HG03460 (cell line): ENCODE data around the gene ING3.

Experiments
- ATAC-seq: cut with Tn5 transposase; IDR thresholded peaks from one replicate; pipeline ENCODE4 v1.9.1; 2021; ENCODE audit not compliant: unreplicated experiment

Gene ING3, protein sequence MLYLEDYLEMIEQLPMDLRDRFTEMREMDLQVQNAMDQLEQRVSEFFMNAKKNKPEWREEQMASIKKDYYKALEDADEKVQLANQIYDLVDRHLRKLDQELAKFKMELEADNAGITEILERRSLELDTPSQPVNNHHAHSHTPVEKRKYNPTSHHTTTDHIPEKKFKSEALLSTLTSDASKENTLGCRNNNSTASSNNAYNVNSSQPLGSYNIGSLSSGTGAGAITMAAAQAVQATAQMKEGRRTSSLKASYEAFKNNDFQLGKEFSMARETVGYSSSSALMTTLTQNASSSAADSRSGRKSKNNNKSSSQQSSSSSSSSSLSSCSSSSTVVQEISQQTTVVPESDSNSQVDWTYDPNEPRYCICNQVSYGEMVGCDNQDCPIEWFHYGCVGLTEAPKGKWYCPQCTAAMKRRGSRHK

DNA sequence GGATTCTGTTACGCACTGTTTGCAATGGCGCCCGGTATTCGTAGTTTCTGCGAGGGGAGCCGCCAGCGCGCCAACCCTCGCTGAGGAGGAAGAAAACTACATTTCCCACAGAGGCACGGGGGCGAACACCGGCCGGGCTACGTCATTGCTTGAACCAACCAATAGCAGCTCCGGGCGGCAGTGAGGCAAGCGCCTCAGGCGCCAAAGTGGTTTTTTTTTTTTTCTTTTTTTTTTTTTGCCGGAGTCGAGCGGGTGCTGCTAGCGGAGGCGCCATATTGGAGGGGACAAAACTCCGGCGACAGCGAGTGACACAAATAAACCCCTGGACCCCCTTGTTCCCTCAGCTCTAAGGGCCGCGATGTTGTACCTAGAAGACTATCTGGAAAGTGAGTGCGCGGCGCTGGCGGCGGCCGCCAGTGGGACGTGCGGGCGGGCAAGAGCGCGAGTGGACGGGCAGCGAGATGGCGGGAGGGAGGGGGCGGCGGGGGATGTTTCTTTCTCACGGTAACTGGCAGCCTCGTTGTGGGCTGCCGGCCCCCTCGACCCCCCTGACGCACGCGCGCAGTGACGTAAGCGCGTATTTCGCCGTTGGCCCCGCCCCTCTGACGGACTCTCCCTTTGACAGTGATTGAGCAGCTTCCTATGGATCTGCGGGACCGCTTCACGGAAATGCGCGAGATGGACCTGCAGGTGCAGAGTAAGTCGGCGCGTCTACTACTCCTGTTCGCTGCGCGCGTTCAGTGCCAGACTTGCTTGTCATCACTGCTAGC is at the start of gene ING3:
TSS of gene ING3 (plus strand) at position 239 of the 770 bp plus-strand sequence. CDS start at position 359, 120 bp downstream.
- ATAC-seq: peak; percentile 96

- no peak for ATAC-seq
These were observed 35.1 kb upstream of the ING3 start for GRCh38 chr7:120915314-120916105.

GRCh38 chr7:120916121-120916520 is 34.5 kb upstream of the ING3 start:
- ATAC-seq: no peak

- no peak for ATAC-seq
These were observed 34.0 kb upstream of the ING3 start for GRCh38 chr7:120916538-120916937.

GRCh38 chr7:120919466-120919865 is 31.1 kb upstream of the ING3 start:
- ATAC-seq: no peak

DNA sequence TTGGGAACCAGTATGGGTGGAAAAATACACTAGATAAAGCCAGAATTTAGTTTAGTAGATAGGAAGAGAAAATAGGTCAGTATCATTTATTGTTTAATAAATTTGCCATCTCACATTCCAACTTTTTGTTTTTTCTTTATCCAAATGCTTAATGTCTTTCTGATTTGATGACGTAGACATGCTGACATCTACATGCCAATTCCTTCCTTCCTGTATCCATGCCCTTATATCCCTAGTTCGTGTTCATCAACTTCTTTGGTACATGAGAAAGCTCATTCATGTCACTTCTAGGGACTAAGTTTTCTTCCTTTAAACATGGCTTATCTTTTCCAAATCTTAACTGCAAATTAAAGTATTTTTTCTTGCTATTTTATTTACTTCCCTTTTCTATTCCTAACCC is 30.5 kb upstream of the ING3 start:
- no peak for ATAC-seq

DNA sequence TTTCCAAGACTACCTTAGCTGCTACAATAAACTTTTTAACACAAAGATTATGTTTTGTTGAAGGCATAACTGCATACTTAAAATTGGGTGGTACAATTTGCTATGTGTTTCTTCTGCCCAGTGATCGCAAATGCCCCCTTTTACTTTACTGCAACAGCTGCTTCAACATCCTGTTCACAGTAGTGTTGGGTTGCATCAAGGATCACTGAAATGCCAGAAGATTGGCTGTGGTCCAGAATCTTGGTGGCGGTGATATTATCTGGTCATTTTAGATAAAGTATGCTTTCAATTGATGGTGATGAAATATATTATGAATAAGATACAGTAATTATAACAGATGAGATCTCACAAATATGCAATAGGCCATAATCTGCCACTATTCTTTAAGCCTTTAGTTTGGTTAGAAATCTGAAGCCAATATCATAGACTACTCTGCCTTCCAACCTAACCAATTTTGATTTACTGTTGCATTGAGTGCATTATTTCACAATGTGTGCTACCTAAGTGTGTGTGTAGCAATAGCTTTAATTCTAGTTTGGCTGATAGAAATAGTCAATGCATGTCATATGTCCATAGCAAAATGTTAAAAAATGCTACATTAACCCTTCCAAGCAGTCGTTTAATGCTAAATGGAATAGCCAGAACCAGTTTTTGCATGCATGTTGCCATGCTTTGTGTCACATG is 29.8 kb upstream of the ING3 start:
- no peak for ATAC-seq

DNA sequence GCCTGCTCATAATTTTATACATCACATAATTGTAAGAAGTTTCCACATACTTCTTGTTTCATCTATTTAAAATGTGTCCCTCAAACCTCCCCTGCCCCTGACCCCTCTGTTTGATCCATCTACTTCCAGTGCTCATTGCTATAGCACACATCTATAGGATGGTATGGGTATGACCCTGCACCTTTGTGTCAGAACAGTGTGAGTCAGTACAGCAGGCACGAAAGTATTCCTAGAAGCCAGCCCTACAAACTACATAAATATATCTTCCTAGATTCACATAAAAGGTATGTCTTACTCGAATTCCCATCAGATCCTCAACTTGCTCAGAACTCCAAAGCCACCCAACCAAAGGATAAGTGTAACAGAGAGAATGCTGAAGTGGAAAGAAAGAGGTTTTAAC is 25.7 kb upstream of the ING3 start:
- ATAC-seq: no peak

DNA sequence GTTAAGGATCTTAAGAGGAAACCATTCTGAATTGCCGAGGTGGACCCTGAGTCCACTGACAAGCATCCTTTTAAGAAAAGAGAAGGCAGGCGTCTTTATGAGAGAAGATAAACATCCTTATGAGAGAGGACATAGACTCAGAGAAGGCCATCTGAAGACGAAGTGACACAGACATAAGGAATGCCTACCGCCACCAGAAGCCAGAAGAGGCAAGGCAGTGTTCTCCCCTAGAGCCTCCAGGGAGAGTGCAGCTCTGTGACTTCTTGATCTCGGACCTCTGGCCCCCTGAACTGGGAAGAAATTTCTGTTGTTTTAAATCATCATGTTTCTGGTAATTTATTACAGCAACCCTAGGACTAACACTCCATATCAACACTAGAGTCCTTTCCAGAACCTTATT is 25.2 kb upstream of the ING3 start:
- no peak for ATAC-seq

DNA sequence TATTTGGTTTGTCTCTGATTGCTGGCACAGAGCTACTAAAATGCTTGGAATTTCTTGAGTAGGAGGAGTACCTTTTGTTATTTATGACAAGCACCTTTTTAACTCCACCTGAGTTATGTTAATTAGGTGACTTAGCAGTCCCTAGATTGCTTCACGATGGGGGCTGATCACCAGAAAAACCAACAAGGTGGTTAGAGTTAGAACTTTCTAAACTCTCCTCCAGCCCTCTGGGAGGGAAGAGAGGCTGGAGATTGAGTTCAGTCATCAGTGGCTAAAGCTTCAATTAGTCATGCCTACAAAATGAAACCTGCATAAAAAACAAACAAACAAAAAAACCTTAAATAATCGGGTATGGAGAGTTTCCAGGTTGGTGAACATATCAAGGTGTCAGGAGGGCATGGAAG is 23.6 kb upstream of the ING3 start:
- no peak for ATAC-seq

GRCh38 chr7:120927454-120928103 is 23.0 kb upstream of the ING3 start:
- ATAC-seq: peak; percentile 71

- ATAC-seq: no peak
These were observed 19.3 kb upstream of the ING3 start for GRCh38 chr7:120931243-120931642.

DNA sequence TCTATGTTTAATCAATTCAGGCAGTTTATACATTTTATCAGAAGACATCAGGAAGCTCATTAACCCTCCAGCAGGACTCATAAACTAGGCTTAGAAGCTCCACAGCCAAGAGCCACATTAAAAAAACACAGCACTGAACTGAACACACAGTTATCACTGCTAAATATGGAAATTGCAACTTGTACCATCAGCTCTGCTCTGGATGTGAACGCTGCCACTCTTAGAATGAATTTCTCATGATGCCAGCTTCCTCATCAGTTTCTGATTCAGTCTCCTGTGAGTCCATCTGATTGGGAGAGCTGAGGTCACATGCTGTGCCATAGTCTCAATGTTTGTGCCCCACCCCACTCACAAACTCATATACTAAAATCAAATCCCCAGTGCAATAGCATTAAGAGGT is 17.1 kb upstream of the ING3 start:
- no peak for ATAC-seq

- ATAC-seq: no peak
These were observed 11.2 kb upstream of the ING3 start for GRCh38 chr7:120939345-120939744.

- ATAC-seq: no peak
These were observed 9.5 kb upstream of the ING3 start for GRCh38 chr7:120941064-120941463.

DNA sequence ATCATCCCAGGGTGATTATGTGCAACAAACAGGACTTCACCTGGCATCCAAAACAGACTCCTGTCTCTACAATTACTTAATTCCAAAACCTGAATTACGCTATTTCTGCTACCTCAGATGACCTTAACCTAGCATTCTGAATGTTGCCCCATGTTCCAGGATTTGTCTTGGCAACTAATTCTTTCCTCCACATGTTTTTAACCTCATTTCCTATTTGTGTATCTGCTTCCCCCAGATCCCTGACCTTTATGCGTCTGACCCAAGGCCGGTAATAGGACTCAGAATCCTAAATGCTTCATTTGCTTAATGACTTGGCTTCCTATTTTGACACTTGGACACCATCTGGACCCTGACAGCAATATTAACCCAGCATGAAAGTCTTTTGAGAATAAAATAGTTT is 8.7 kb upstream of the ING3 start:
- ATAC-seq: no peak

DNA sequence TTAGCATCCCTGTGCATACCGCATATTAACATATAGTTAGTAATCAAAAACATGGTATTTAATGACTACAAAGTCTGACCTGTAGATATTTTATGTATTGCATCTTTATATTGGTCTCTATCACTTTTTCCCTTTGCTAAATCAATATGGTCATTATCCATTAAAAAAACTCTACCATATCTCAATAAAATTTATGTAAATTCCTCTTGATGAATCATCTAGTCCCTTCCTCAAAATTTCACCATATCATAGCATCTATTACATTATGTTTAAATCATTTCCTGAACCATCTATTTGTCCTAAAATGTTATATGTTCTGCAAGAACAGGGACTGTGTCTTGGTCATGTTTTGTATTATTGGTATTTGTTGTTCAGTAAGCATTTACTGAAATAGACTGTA is 7.7 kb upstream of the ING3 start:
- no peak for ATAC-seq

DNA sequence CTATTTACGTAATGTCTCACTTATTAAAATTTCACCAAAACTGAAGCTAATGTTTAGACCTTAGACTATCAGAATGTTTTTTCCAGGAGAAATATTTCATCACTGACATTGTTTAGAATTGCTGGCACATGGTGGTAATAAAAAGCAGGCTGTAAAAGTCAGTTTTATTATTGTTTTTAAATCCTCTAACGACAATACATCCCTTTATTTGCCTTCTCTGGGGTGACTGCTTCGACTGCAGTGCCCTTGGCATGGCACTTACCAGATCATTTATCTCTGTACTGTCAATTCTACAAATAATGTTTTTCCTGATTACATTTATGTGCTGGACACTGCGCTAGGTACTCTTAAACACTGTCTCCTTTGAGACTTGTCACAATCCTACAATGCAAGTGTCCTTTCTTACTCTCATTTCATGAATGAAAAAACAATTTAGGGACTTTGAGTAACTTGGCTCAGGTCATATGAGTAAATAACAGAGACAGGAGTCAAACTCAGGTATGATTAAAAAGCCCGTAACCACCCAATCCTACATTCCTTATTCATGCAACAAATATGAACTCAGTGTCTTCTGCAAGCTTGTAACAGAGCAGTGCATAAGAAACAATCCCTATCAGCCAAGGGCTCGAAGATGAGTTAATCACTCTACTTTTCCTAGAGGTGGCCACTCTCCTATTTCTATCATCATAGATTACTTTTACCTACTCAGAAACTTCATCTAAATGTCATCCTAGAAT is 5.6 kb upstream of the ING3 start:
- ATAC-seq: no peak

- no peak for ATAC-seq
These were observed 2.6 kb upstream of the ING3 start for GRCh38 chr7:120947980-120948379.
